Breast epithelium (tissue), 4 donors: ENCODE measurements around the gene MTMR12. TPM values are rescaled to one million over a fixed set of nuclear protein-coding genes. Genes with fewer than 3 reads are reported as not detected.

Experiments used
- DNase-seq, 2 donors: peaks; one replicate each; pipeline ENCODE4 v3.0.0-alpha.2; 2019; ENCODE audit warnings: low spot score in 2 of 2
- H3K27ac ChIP-seq, 2 donors: fragments of 200-600 bp; sonication (generic) in 1 of 2; one replicate each; pipeline ENCODE4 v1.5.1; 2016 to 2019; ENCODE audit warnings: mild to moderate bottlenecking in 1 of 2
- H3K27me3 ChIP-seq, 2 donors: fragments of 200-600 bp; sonication (generic) in 1 of 2; one replicate each; pipeline versions ENCODE4 v1.5.1 to v1.6.0; 2017 to 2019; ENCODE audit warnings: control low read depth in 1 of 2, mild to moderate bottlenecking in 1 of 2
- H3K36me3 ChIP-seq: fragments of 200-600 bp; one replicate; pipeline ENCODE4 v1.5.1; 2019
- H3K4me1 ChIP-seq, 2 donors: fragments of 200-600 bp; sonication (generic); one replicate each; pipeline ENCODE4 v1.5.1; 2016 to 2019; ENCODE audit warnings: control low read depth in 1 of 2
- H3K4me3 ChIP-seq, 3 donors: fragments of 200-600 bp; sonication (generic); 1 replicate in 2 of 3; 2 replicates in 1 of 3; pipeline ENCODE4 v1.5.1; 2016 to 2019; ENCODE audit warnings: mild to moderate bottlenecking in 3 of 3, moderate library complexity in 2 of 3
- H3K9me3 ChIP-seq, 2 donors: fragments of 200-600 bp; sonication (generic) in 1 of 2; one replicate each; pipeline ENCODE4 v1.5.1; 2016 to 2019; ENCODE audit warnings: control low read depth in 1 of 2
- POLR2A ChIP-seq: fragments of 450-650 bp; IDR thresholded peaks from one replicate; pipeline ENCODE4 v1.6.1; 2016; ENCODE audit warnings: antibody characterized with exemption, mild to moderate bottlenecking, moderate library complexity
- POLR2AphosphoS5 ChIP-seq, 3 donors: sonication (generic); formaldehyde crosslinking; IDR thresholded peaks; one replicate each; pipeline ENCODE4 v1.6.1; 2017; ENCODE audit warnings: antibody characterized with exemption in 3 of 3
- intact Hi-C: fragments of 100-400 bp; cut with DNase I; formaldehyde crosslinking; loops from one replicate; pipeline ENCODE4 v1.15.1; 2023; ENCODE audit warnings: low total_unique reads
- total RNA-seq, 3 donors: library from RNA; depleted of rRNA; stranded (reverse); fragments of >200 nt; gene quantifications; one replicate each; pipeline ENCODE4 v1.1.0, GENCODE V29; 2016
- TF ChIP-seq, protein P1 (sequence below), 3 donors: fragments of 450-650 bp; IDR thresholded peaks; one replicate each; pipeline ENCODE4 v1.5.1; 2016 to 2017; ENCODE audit warnings: antibody characterized with exemption in 3 of 3, mild to moderate bottlenecking in 3 of 3, moderate library complexity in 3 of 3

MTMR12 gene
- total RNA-seq, 3 donors from 2014 or later = 40.0 to 61.3 (median 43.0) TPM

GRCh38 chr5:32182463-32183063, 130.2 kb downstream of the MTMR12 start:
- Histone ChIP-seq H3K27ac (no peak overlapping the region), H3K36me3 (no peaks in the 10 kb centered on the region), H3K4me1 (no peaks in the 10 kb centered on the region), H3K27me3 (no peaks in the 10 kb centered on the region), H3K9me3 (no peaks in the 10 kb centered on the region), H3K4me3 (no peak overlapping the region)
- DNase-seq = no peak
- intact Hi-C loops = no loop called here
- TF ChIP-seq POLR2AphosphoS5 (IDR thresholded peaks at IDR 0.05) (no peak), POLR2A (no peak)
- TF ChIP-seq, protein P1, sequence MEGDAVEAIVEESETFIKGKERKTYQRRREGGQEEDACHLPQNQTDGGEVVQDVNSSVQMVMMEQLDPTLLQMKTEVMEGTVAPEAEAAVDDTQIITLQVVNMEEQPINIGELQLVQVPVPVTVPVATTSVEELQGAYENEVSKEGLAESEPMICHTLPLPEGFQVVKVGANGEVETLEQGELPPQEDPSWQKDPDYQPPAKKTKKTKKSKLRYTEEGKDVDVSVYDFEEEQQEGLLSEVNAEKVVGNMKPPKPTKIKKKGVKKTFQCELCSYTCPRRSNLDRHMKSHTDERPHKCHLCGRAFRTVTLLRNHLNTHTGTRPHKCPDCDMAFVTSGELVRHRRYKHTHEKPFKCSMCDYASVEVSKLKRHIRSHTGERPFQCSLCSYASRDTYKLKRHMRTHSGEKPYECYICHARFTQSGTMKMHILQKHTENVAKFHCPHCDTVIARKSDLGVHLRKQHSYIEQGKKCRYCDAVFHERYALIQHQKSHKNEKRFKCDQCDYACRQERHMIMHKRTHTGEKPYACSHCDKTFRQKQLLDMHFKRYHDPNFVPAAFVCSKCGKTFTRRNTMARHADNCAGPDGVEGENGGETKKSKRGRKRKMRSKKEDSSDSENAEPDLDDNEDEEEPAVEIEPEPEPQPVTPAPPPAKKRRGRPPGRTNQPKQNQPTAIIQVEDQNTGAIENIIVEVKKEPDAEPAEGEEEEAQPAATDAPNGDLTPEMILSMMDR (IDR thresholded peaks at IDR 0.05) = no peak

Other genes starting within 250 kb of the MTMR12 start
- 100 to 1,000 TPM in 1 of 3 donors, 10 to 100 TPM in 2; 83.2 to 100 (median 87.8) TPM for gene GOLPH3, start 138.6 kb downstream of the MTMR12 start, total RNA-seq
- 100 to 1,000 TPM in 2 of 3 donors, 10 to 100 TPM in 1; 91.4 to 140 (median 108) TPM for gene ZFR, start 131.8 kb upstream of the MTMR12 start, total RNA-seq